ENCODE measurements around the gene CARHSP1. TPM values are rescaled to one million over a fixed set of nuclear protein-coding genes. Genes with fewer than 3 reads are reported as not detected.

CARHSP1 gene
- total RNA-seq, 1 experiment from 2014 or later = 104 TPM

- Mint-ChIP-seq H3K9me3 (ENCODE audit: low read depth, unreplicated experiment) (no peaks in the 10 kb centered on the region), H3K4me1 (ENCODE audit: low read depth, unreplicated experiment) (peaks cover 71% of the 10 kb centered on the region), H3K36me3 (ENCODE audit: insufficient read depth, unreplicated experiment) (peaks cover 97% of the 10 kb centered on the region), H3K4me3 (ENCODE audit: low read depth, unreplicated experiment) (no peak overlapping the region), H3K27ac (ENCODE audit: unreplicated experiment) (peak overlapping the region; percentile 92), H3K27me3 (ENCODE audit: unreplicated experiment) (no peaks in the 10 kb centered on the region)
- CTCF ChIA-PET = interaction anchor here (0.6 to 1.0 kb wide), 2 partner anchors 38 to 147 kb away, joined by 3 read pairs; no protein-coding TSS in a partner anchor
- no peak for TF ChIP-seq CTCF (IDR thresholded peaks at IDR 0.05; ENCODE audit: unreplicated experiment)
- no TSS peak for BruUV-seq (replicated peaks)
- no peak for DNase-seq
- intact Hi-C loops (cut with micrococcal nuclease; ENCODE audit: unreplicated experiment) = no loop called here
Observed at GRCh38 chr16:8861563-8862308, 7.1 kb downstream of the CARHSP1 start.

GRCh38 chr16:8859913-8860881 lies 8.6 kb downstream of the CARHSP1 start:
- Mint-ChIP-seq H3K4me3 (ENCODE audit: low read depth, unreplicated experiment) (peak overlapping the region; percentile 41), H3K36me3 (ENCODE audit: insufficient read depth, unreplicated experiment) (peaks cover 94% of the 10 kb centered on the region), H3K4me1 (ENCODE audit: low read depth, unreplicated experiment) (peaks cover 55% of the 10 kb centered on the region), H3K27me3 (ENCODE audit: unreplicated experiment) (no peaks in the 10 kb centered on the region), H3K9me3 (ENCODE audit: low read depth, unreplicated experiment) (no peaks in the 10 kb centered on the region), H3K27ac (ENCODE audit: unreplicated experiment) (peak overlapping the region; percentile 63)
- intact Hi-C loops (cut with micrococcal nuclease; ENCODE audit: unreplicated experiment) = no loop called here
- CTCF ChIA-PET = interaction anchor here (1.0 kb wide), 1 partner anchor 149 kb away, joined by 3 read pairs; no protein-coding TSS in a partner anchor
- no peak for TF ChIP-seq CTCF (IDR thresholded peaks at IDR 0.05; ENCODE audit: unreplicated experiment)
- peak; percentile 57 for DNase-seq
- no TSS peak for BruUV-seq (replicated peaks)

- BruUV-seq (replicated peaks) = no TSS peak
- CTCF ChIA-PET = interaction anchor here (1.0 kb wide), 1 partner anchor 9 kb away, joined by 3 read pairs; the partner anchor contains the start of gene CARHSP1
- intact Hi-C loops (cut with micrococcal nuclease; ENCODE audit: unreplicated experiment) = no loop called here
- Mint-ChIP-seq H3K27me3 (ENCODE audit: unreplicated experiment) (no peaks in the 10 kb centered on the region), H3K9me3 (ENCODE audit: low read depth, unreplicated experiment) (no peaks in the 10 kb centered on the region), H3K27ac (ENCODE audit: unreplicated experiment) (peak overlapping the region; percentile 63), H3K36me3 (ENCODE audit: insufficient read depth, unreplicated experiment) (peaks cover 97% of the 10 kb centered on the region), H3K4me1 (ENCODE audit: low read depth, unreplicated experiment) (peaks cover 46% of the 10 kb centered on the region), H3K4me3 (ENCODE audit: low read depth, unreplicated experiment) (peak overlapping the region; percentile 41)
- DNase-seq = no peak
- TF ChIP-seq CTCF (IDR thresholded peaks at IDR 0.05; ENCODE audit: unreplicated experiment) = no peak
Observed at GRCh38 chr16:8858994-8859912, 9.6 kb downstream of the CARHSP1 start.
